H9 (cell line): Measurements from ENCODE around the gene SPTBN1. TPM values are rescaled to one million over a fixed set of nuclear protein-coding genes. Genes with fewer than 3 reads are reported as not detected.

Experiments used
- DNase-seq: peaks from one replicate; pipeline ENCODE4 v3.0.0-alpha.2; 2017
- H2AFZ ChIP-seq: one replicate; pipeline ENCODE4 v1.6.1; 2013; ENCODE audit warnings: mild to moderate bottlenecking, low read length, control low read depth, moderate library complexity
- H2AK5ac ChIP-seq: 2 replicates; pipeline ENCODE4 v1.6.1; 2013; ENCODE audit warnings: low read length, control low read depth, mixed read lengths; ENCODE audit not compliant: insufficient read length
- H2BK120ac ChIP-seq: one replicate; pipeline ENCODE4 v1.6.1; 2013; ENCODE audit warnings: low read depth, mild to moderate bottlenecking, low read length, control low read depth, inconsistent platforms; ENCODE audit not compliant: poor library complexity, severe bottlenecking
- H2BK12ac ChIP-seq: 2 replicates; pipeline ENCODE4 v1.6.1; 2013; ENCODE audit warnings: low read length, control low read depth, mixed read lengths, low read depth; ENCODE audit not compliant: insufficient read length
- H2BK15ac ChIP-seq: 2 replicates; pipeline ENCODE4 v1.6.1; 2013; ENCODE audit warnings: low read depth, low read length, control low read depth
- H2BK20ac ChIP-seq: one replicate; pipeline ENCODE4 v1.6.1; 2013; ENCODE audit warnings: low read depth, mild to moderate bottlenecking, low read length, control low read depth, inconsistent platforms; ENCODE audit not compliant: poor library complexity, severe bottlenecking
- H2BK5ac ChIP-seq: 2 replicates; pipeline ENCODE4 v1.6.1; 2013; ENCODE audit warnings: low read length, control low read depth, mixed read lengths; ENCODE audit not compliant: insufficient read length
- H3K14ac ChIP-seq: 2 replicates; pipeline ENCODE4 v1.6.1; 2013; ENCODE audit warnings: low read length, control low read depth; ENCODE audit not compliant: insufficient read depth
- H3K18ac ChIP-seq: 2 replicates; pipeline ENCODE4 v1.6.1; 2013; ENCODE audit warnings: low read depth, mild to moderate bottlenecking, mixed read lengths, low read length, control low read depth; ENCODE audit not compliant: insufficient read length
- H3K23ac ChIP-seq: 2 replicates; pipeline ENCODE4 v1.6.1; 2013; ENCODE audit warnings: low read length, control low read depth, mixed read lengths, low read depth; ENCODE audit not compliant: insufficient read length
- H3K23me2 ChIP-seq: 2 replicates; pipeline ENCODE4 v1.6.1; 2013; ENCODE audit warnings: low read depth, mild to moderate bottlenecking, mixed read lengths, low read length, control low read depth; ENCODE audit not compliant: insufficient read length, poor library complexity, severe bottlenecking
- H3K27ac ChIP-seq: 2 replicates; pipeline ENCODE4 v1.5.1; 2013; ENCODE audit warnings: low read length, control low read depth, mixed read lengths, low read depth; ENCODE audit not compliant: insufficient read length
- H3K27me3 ChIP-seq: 2 replicates; pipeline ENCODE4 v1.6.1; 2013; ENCODE audit warnings: low read length, control low read depth, inconsistent platforms; ENCODE audit not compliant: insufficient read depth
- H3K4ac ChIP-seq: 2 replicates; pipeline ENCODE4 v1.6.1; 2013; ENCODE audit warnings: low read depth, mild to moderate bottlenecking, control low read depth, inconsistent platforms, low read length, moderate library complexity
- H3K4me1 ChIP-seq: 2 replicates; pipeline ENCODE4 v1.6.1; 2013; ENCODE audit warnings: low read length, control low read depth, inconsistent platforms; ENCODE audit not compliant: insufficient read depth
- H3K4me2 ChIP-seq: 2 replicates; pipeline ENCODE4 v1.6.1; 2013; ENCODE audit warnings: low read length, control low read depth, mixed read lengths; ENCODE audit not compliant: insufficient read length, insufficient read depth
- H3K56ac ChIP-seq: 2 replicates; pipeline ENCODE4 v1.6.1; 2013; ENCODE audit warnings: low read depth, mild to moderate bottlenecking, mixed read lengths, low read length, control low read depth; ENCODE audit not compliant: insufficient read length
- H3K79me1 ChIP-seq: 2 replicates; pipeline ENCODE4 v1.6.1; 2013; ENCODE audit warnings: low read depth, mild to moderate bottlenecking, moderate library complexity, low read length, control low read depth, inconsistent platforms; ENCODE audit not compliant: insufficient read depth, poor library complexity, severe bottlenecking
- H3K79me2 ChIP-seq: 2 replicates; pipeline ENCODE4 v1.6.1; 2013; ENCODE audit warnings: low read length, control low read depth, inconsistent platforms; ENCODE audit not compliant: insufficient read depth
- H3K9ac ChIP-seq: 2 replicates; pipeline ENCODE4 v1.6.1; 2013; ENCODE audit warnings: low read length, control low read depth, mixed read lengths; ENCODE audit not compliant: insufficient read length; ENCODE audit errors: extremely low read depth
- H3K9me3 ChIP-seq: one replicate; pipeline ENCODE4 v1.6.1; 2013; ENCODE audit warnings: low read depth, low read length, inconsistent platforms; ENCODE audit not compliant: control insufficient read depth
- H3T11ph ChIP-seq: one replicate; pipeline ENCODE4 v1.6.1; 2013; ENCODE audit warnings: mild to moderate bottlenecking, low read length, control low read depth, inconsistent platforms
- H4K20me1 ChIP-seq: one replicate; pipeline ENCODE4 v1.6.1; 2013; ENCODE audit not compliant: control insufficient read depth, insufficient read length, insufficient read depth
- H4K5ac ChIP-seq: 2 replicates; pipeline ENCODE4 v1.6.1; 2013; ENCODE audit warnings: low read depth, mild to moderate bottlenecking, mixed read lengths, low read length, control low read depth; ENCODE audit not compliant: insufficient read length
- H4K8ac ChIP-seq: replicated peaks from 2 replicates; pipeline ENCODE4 v1.6.1; 2013; ENCODE audit warnings: low read length, control low read depth, mixed read lengths, low read depth; ENCODE audit not compliant: insufficient read length
- H4K91ac ChIP-seq: 2 replicates; pipeline ENCODE4 v1.6.1; 2013; ENCODE audit warnings: low read depth, mild to moderate bottlenecking, moderate library complexity, mixed read lengths, low read length, control low read depth; ENCODE audit not compliant: insufficient read length
- H3K27ac Mint-ChIP-seq, 3 experiments: 2 replicates in 2 of 3; 3 replicates in 1 of 3; pipeline ENCODE4 v1.8.0; 2020 to 2021; ENCODE audit warnings: mixed read lengths in 3 of 3, mild to moderate bottlenecking in 1 of 3, moderate library complexity in 1 of 3
- H3K27me3 Mint-ChIP-seq: 2 replicates; pipeline ENCODE4 v1.8.0; 2021; ENCODE audit warnings: low read depth, mild to moderate bottlenecking, moderate library complexity, mixed read lengths
- H3K36me3 Mint-ChIP-seq, 3 experiments: 2 replicates in 2 of 3; 3 replicates in 1 of 3; pipeline ENCODE4 v1.8.0; 2020 to 2021; ENCODE audit warnings: low read depth in 3 of 3, mixed read lengths in 3 of 3; ENCODE audit not compliant: insufficient read depth in 1 of 3
- H3K4me1 Mint-ChIP-seq, 2 experiments: 2 replicates each; pipeline ENCODE4 v1.8.0; 2020; ENCODE audit warnings: mixed read lengths in 2 of 2
- H3K4me3 Mint-ChIP-seq, 2 experiments: 2 replicates in 1 of 2; 3 replicates in 1 of 2; pipeline ENCODE4 v1.8.0; 2020 to 2021; ENCODE audit warnings: mild to moderate bottlenecking in 2 of 2, mixed read lengths in 2 of 2, moderate library complexity in 1 of 2
- H3K9me3 Mint-ChIP-seq, 2 experiments: 2 replicates in 1 of 2; 3 replicates in 1 of 2; pipeline ENCODE4 v1.8.0; 2020; ENCODE audit warnings: mild to moderate bottlenecking in 2 of 2, mixed read lengths in 2 of 2, moderate library complexity in 1 of 2
- WGBS: extraction: QIAGEN DNeasy Blood & Tissue Kit; methylation state at CpG from one replicate; pipeline ENCODE4 v1.1.7; 2013; ENCODE audit warnings: missing lambda C conversion rate, low lambda C conversion rate, mixed read lengths; ENCODE audit not compliant: insufficient read length; ENCODE audit errors: extremely low coverage; 5-methylcytosine and 5-hydroxymethylcytosine counted together
- total RNA-seq: library from RNA; stranded (reverse); gene quantifications from 2 replicates; pipeline ENCODE4 v1.2.1, GENCODE V29; 2021
- TF ChIP-seq, protein P1 (sequence below): fragments of 200-600 bp; sonication (generic); conservative IDR thresholded peaks from 3 replicates; pipeline ENCODE4 v1.8.0; 2021; ENCODE audit warnings: antibody characterized with exemption, mild to moderate bottlenecking

SPTBN1 gene
- total RNA-seq, 1 experiment from 2014 or later: 164 TPM

DNA sequence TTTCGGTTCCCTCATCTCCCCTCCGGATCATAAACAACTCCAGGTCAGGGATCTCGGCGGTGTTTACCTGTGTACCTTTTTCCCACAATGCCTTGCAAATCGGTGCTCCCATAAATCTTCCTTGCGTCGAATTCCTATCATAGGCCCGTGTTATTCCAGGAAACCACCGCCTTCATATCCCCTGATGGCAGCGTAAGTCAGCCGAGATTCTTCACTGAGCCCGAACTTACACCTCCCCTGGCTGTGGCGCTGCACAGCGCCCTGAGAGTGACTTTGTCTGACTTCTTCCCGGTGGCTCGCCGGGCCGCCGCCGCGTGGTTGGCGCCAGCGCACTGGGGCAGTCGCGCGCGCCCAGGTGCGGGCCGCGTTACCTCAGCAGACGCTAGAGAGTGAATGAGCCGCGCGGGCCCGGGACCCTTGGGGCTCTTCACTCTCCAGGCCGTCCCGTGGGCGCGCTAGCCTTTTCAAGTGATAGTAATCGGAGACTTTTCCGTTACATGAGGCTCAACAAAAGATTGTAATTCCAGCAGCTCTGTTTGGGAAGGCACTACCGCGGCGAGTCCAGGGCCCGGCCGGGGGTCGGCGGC lies 101.6 kb downstream of the SPTBN1 start:
- Histone ChIP-seq H2AK5ac (no peak overlapping the region), H2BK120ac (no peak overlapping the region), H3K18ac (peak overlapping the region; percentile 97), H2BK12ac (no peak overlapping the region), H3K56ac (no peak overlapping the region), H3K79me1 (no peaks in the 10 kb centered on the region), H3K79me2 (peaks cover 20% of the 10 kb centered on the region; the same call in 1 of the 2 replicates), H3K23me2 (peaks cover 13% of the 10 kb centered on the region), H2BK5ac (peak overlapping the region; percentile 3), H3K4me1 (no peaks in the 10 kb centered on the region; the same call in 1 of the 2 replicates), H4K5ac (peak overlapping the region; percentile 69), H4K91ac (peak overlapping the region; percentile 80), H4K8ac (no peak overlapping the region), H3T11ph (no peak overlapping the region), H3K4me2 (peak overlapping the region; percentile 76), H2BK15ac (no peak overlapping the region), H2BK20ac (no peak overlapping the region), H3K9ac (peak overlapping the region; percentile 68), H3K27me3 (no peaks in the 10 kb centered on the region), H2AFZ (no peak overlapping the region), H3K14ac (peak overlapping the region; percentile 94), H3K9me3 (no peaks in the 10 kb centered on the region), H3K4ac (no peak overlapping the region), H4K20me1 (no peaks in the 10 kb centered on the region), H3K23ac (no peak overlapping the region), H3K27ac (peak overlapping the region; percentile 81)
- Mint-ChIP-seq H3K36me3 (peaks cover 0 to 12% (median 4%) of the 10 kb centered on the region in 3 experiments; a peak in 2 of 7 replicates), H3K27me3 (no peaks in the 10 kb centered on the region; the same call in 1 of the 2 replicates), H3K27ac (peak overlapping the region; percentile 80 to 98 (median 96); a peak in 6 of 7 replicates), H3K4me1 (peaks cover 37 to 38% of the 10 kb centered on the region in 2 experiments), H3K9me3 (no peaks in the 10 kb centered on the region; a peak in 1 of 5 replicates), H3K4me3 (peak overlapping the region; percentile 83 to 96)
- TF ChIP-seq, protein P1, sequence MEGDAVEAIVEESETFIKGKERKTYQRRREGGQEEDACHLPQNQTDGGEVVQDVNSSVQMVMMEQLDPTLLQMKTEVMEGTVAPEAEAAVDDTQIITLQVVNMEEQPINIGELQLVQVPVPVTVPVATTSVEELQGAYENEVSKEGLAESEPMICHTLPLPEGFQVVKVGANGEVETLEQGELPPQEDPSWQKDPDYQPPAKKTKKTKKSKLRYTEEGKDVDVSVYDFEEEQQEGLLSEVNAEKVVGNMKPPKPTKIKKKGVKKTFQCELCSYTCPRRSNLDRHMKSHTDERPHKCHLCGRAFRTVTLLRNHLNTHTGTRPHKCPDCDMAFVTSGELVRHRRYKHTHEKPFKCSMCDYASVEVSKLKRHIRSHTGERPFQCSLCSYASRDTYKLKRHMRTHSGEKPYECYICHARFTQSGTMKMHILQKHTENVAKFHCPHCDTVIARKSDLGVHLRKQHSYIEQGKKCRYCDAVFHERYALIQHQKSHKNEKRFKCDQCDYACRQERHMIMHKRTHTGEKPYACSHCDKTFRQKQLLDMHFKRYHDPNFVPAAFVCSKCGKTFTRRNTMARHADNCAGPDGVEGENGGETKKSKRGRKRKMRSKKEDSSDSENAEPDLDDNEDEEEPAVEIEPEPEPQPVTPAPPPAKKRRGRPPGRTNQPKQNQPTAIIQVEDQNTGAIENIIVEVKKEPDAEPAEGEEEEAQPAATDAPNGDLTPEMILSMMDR: no peak
- peak; percentile 64 for DNase-seq
- whole genome bisulfite sequencing: no CpG with 5 or more reads among the region's 48 CpGs
